ENCODE results near the gene RNF144B. TPM values are rescaled to one million over a fixed set of nuclear protein-coding genes. Genes with fewer than 3 reads are reported as not detected.

RNF144B gene
- total RNA-seq, 4 donors from 2014 or later, result 67.3 to 143 (median 114) TPM

DNA sequence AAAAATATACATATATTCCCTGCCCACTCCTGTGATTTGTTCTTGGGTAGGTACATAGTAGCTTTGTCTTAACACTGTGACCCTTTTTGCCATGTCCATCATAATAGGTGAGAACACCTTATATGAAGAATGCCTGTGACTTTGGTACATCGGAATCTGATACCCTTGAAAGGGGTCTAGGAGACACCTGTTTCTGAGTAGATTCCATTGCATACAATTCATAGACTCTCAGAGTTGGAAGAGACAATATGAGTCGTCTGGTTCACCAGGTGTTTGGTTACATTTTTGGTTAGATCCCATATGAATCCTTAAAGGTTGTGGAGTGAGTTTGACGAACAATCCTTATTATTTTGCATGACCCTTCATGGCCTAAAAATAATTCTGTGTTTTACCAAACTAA lies 36.3 kb downstream of the RNF144B start:
- Histone ChIP-seq H3K9me3 (no peaks in the 10 kb centered on the region), H3K27me3 (no peaks in the 10 kb centered on the region), H3K36me3 (no peaks in the 10 kb centered on the region), H3K27ac (peak overlapping the region; percentile 78 to 89 (median 88)), H3K4me3 (replicated peaks in 1 of 3) (no peak overlapping the region), H3K4me1 (peaks cover 86 to 89% of the 10 kb centered on the region in 2 donors)
- intact Hi-C loops (cut with DNase I), result no loop called here
- WGBS, 2 donors, result 80 to 83% methylated on average over 3 of the region's 3 CpGs
- no peak for TF ChIP-seq POLR2A (IDR thresholded peaks at IDR 0.05)
- TF ChIP-seq, protein P1, sequence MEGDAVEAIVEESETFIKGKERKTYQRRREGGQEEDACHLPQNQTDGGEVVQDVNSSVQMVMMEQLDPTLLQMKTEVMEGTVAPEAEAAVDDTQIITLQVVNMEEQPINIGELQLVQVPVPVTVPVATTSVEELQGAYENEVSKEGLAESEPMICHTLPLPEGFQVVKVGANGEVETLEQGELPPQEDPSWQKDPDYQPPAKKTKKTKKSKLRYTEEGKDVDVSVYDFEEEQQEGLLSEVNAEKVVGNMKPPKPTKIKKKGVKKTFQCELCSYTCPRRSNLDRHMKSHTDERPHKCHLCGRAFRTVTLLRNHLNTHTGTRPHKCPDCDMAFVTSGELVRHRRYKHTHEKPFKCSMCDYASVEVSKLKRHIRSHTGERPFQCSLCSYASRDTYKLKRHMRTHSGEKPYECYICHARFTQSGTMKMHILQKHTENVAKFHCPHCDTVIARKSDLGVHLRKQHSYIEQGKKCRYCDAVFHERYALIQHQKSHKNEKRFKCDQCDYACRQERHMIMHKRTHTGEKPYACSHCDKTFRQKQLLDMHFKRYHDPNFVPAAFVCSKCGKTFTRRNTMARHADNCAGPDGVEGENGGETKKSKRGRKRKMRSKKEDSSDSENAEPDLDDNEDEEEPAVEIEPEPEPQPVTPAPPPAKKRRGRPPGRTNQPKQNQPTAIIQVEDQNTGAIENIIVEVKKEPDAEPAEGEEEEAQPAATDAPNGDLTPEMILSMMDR (IDR thresholded peaks at IDR 0.05), result no peak
- DNase-seq, result no peak

DNA sequence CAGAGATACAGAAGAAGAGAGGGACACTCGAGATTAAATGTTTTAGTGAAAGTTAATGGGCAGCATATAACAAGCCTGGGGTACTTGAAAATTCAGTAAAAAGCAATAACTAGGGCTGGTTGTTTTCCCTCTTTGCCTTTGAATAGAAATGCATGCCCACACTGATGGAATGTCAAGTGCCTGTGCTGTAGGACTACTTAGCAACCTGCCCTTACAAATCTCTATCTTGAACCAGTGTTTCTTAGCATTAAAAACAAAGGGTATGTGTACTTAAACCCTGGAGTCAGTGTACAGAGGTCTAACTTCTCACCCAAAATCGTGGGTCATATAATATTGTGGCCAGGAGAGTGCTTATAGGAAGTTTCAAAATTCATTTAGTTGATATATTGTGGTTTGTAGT lies 37.1 kb downstream of the RNF144B start:
- Histone ChIP-seq H3K27ac (peak overlapping the region; percentile 79 to 89 (median 88)), H3K4me3 (replicated peaks in 1 of 3) (no peak overlapping the region), H3K9me3 (no peaks in the 10 kb centered on the region), H3K27me3 (no peaks in the 10 kb centered on the region), H3K36me3 (no peaks in the 10 kb centered on the region), H3K4me1 (peaks cover 80 to 81% of the 10 kb centered on the region in 2 donors)
- DNase-seq, result peak; percentile 66 to 74
- WGBS, 2 donors, result 16 to 33% methylated on average over 2 of the region's 2 CpGs
- intact Hi-C loops (cut with DNase I), result no loop called here
- TF ChIP-seq, protein P1 (IDR thresholded peaks at IDR 0.05), result no peak
- peak in 1 of 2 donors; percentile 3 for TF ChIP-seq POLR2A (IDR thresholded peaks at IDR 0.05)

DNA sequence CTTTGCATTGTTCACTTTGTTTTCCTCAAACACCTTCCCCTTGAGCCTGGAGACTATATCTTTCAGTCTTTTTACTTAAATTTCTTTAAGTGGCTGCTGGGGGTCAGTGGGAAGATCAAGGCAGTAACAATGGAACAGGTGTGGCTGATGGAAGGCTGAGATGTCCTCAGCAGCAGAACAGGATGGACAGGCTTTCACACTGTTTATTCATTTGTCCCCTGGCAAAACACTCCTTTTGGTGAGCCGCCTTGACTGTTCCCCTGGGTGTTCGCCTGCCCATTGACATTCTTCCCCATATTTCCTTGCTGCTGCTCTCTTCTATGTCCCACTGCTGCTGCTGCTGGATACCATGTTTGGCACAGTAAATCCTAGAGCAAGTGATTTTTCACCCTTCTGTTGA lies 38.1 kb downstream of the RNF144B start:
- 73 to 78% methylated on average over 2 of the region's 2 CpGs for WGBS, 2 donors
- intact Hi-C loops (cut with DNase I), result no loop called here
- H3K4me1 ChIP-seq, result peaks cover 78 to 80% of the 10 kb centered on the region in 2 donors
- H3K27ac ChIP-seq, result peak overlapping the region; percentile 79 to 89 (median 88)
- H3K36me3 ChIP-seq, result no peaks in the 10 kb centered on the region
- DNase-seq, result peak; percentile 29 to 39
- no peak overlapping the region for H3K4me3 ChIP-seq (replicated peaks in 1 of 3)
- TF ChIP-seq, protein P1 (IDR thresholded peaks at IDR 0.05), result peak in 1 of 6 experiments; percentile 4
- no peak for TF ChIP-seq POLR2A (IDR thresholded peaks at IDR 0.05)
- no peaks in the 10 kb centered on the region for H3K27me3 ChIP-seq
- H3K9me3 ChIP-seq, result no peaks in the 10 kb centered on the region

DNA sequence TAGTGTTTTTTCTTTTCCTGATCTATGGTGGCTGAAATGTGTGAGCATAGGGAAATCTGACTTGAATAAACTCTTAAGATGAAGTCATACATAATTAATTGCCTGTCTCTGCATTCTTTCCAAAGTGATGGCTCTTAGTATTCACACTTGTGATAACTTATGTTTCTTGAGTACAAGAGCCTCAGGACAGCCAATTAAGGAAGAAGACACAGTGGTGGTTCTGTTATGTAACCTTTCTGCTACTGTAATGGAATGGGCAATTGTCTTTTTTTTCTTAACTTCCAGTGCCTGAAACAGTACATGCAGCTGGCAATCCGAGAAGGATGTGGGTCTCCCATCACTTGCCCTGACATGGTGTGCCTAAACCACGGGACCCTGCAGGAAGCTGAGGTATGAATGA lies 40.1 kb downstream of the RNF144B start:
- H3K27me3 ChIP-seq, result no peaks in the 10 kb centered on the region
- peaks cover 72 to 78% of the 10 kb centered on the region in 2 donors for H3K4me1 ChIP-seq
- TF ChIP-seq POLR2A (IDR thresholded peaks at IDR 0.05), result no peak
- TF ChIP-seq, protein P1 (IDR thresholded peaks at IDR 0.05), result no peak
- H3K4me3 ChIP-seq (replicated peaks in 1 of 3), result no peak overlapping the region
- no peaks in the 10 kb centered on the region for H3K36me3 ChIP-seq
- no peaks in the 10 kb centered on the region for H3K9me3 ChIP-seq
- intact Hi-C loops (cut with DNase I), result no loop called here
- DNase-seq, result no peak
- peak overlapping the region; percentile 79 to 89 (median 88) for H3K27ac ChIP-seq
- WGBS, 2 donors, result 67 to 89% methylated on average over 2 of the region's 2 CpGs

DNA sequence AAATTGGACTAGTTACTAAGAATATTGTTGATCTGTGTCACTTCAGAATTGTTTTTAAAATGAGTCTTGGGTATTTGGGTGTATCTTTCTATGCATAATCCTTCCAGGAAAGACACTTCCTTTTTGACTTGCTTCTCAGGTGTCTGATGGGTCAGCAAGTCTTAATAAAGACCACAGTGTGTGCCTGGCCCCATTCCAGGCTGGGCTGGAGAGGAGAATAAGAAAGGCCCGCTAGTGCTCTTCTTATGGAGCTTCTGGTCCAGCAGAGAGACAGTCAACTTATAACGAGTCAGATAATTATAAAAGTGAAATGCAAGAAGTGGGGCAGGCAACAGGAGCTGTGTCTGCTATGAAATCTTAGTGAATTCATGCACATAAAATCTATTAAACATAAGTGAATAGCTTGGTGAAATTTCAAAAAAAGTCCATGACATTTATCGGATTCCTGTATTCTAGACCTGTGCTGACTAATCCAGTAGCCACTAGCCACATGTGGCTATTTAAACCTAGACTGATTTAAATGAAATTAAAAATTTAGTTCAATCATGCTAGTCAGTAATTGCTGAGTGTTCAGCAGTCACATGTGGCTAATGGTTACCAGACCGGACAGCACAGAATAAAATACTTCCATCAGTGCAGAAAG lies 42.6 kb downstream of the RNF144B start:
- TF ChIP-seq, protein P1 (IDR thresholded peaks at IDR 0.05), result no peak
- no peak for TF ChIP-seq POLR2A (IDR thresholded peaks at IDR 0.05)
- H3K4me3 ChIP-seq (replicated peaks in 1 of 3), result no peak overlapping the region
- intact Hi-C loops (cut with DNase I), result loop anchor here (10.0 kb wide), 1 partner anchor 65 kb away; no protein-coding TSS in a partner anchor
- no peaks in the 10 kb centered on the region for H3K27me3 ChIP-seq
- H3K36me3 ChIP-seq, result no peaks in the 10 kb centered on the region
- DNase-seq, result no peak
- H3K27ac ChIP-seq, result peak overlapping the region in 2 of 3 donors; percentile 16 to 84
- peaks cover 69 to 85% of the 10 kb centered on the region in 2 donors for H3K4me1 ChIP-seq
- H3K9me3 ChIP-seq, result no peaks in the 10 kb centered on the region
- 94% methylated on average over 4 of the region's 4 CpGs for WGBS, 2 donors

Measured in thyroid gland (tissue), 4 donors.